GM18951 (cell line): ENCODE data around the gene RBFOX1.

ENCODE experiments used
- POLR2A ChIP-seq: IDR thresholded peaks from 4 replicates; pipeline ENCODE4 v1.6.1; 2011; ENCODE audit warnings: mild to moderate bottlenecking; ENCODE audit not compliant: insufficient read length, insufficient read depth; ENCODE audit errors: extremely low read depth
- in situ Hi-C: fragments of 300-500 bp; cut with MboI; formaldehyde crosslinking; loops from one replicate; pipeline ENCODE4 v1.12.0; 2022; ENCODE audit warnings: low sequenced_read_pairs, mixed read lengths, inconsistent platforms; ENCODE audit not compliant: unreplicated experiment

RBFOX1 gene

DNA sequence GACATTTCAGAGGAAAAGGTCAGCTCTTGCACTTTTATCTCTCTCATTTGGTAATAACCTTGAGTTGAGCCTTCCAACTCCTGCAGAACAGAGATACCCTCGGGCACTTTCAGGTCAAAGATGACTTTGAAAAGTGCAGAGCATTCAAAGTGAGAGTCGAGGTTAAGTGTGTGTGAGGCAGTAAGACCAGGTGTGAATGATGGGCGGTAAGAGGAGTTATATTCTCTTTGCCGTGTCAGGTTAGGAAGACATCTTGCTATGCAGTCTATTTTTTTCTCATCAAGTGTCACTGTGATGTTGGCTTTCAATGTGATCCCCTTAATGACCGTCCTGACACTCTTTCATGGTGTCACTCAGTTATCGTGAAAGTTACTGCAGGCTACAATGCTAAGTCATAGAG lies 248.5 kb downstream of the RBFOX1 start:
- no peak for TF ChIP-seq POLR2A
- in situ Hi-C loops, result no loop called here

DNA sequence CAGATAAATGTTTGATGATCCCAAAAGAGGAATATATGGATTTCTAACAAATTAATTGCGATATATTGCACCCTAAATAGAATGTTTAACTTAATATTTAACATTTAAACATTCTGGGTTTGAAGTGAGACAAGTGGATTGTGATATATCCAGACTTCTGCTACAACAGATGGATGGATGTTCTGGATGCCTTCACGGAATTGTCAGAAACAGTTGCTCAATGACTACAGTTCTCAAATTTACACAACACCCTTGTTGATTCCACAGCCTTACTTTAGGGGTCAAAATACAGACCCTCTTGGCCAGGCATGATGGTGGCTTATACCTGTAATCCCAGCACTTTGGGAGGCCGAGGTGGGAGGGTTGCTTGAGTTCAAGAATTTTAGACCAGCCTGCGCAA lies 250.8 kb downstream of the RBFOX1 start:
- in situ Hi-C loops, result no loop called here
- TF ChIP-seq POLR2A, result no peak

- TF ChIP-seq POLR2A, result no peak
- in situ Hi-C loops, result no loop called here
These were observed 251.9 kb downstream of the RBFOX1 start for GRCh38 chr16:7584561-7584960.

DNA sequence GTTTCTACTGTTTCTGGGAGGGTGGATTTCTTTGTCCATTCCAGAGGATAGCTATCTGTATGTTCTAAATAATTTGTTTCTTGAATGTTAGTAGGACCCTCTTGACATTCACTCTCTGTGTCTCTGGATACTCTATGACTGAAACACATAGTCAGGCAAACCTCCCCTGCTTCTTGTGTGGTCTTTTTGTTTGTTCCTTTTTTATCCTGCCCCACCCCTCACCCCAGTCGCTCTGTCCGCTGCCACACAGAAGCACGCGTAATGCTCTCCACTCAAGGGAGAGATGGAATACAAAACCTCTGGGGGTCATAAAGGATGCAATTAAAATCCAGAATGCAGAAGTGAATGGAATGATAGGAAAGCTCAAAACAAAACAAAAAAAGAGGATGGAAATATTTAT lies 253.1 kb downstream of the RBFOX1 start:
- in situ Hi-C loops, result no loop called here
- no peak for TF ChIP-seq POLR2A

DNA sequence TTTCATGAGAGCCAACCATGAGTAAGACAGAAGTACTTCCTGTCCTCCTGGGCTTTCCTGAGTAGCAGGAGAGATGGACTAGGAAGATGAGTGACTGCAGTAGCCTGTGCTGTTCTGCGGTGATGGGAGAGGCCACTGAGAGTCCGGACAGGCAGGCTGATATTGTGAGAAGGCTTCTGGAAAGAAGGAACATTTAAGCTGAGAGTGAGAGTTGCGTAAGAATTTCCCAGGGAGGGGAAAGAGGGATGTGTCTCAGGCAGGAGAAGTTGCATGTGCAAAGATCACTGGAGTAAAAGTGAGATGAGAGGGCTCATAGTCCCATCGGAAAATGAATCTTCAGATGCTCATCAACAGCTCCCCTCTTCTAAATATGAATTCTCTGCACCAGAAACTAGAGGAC lies 258.3 kb downstream of the RBFOX1 start:
- TF ChIP-seq POLR2A, result no peak
- in situ Hi-C loops, result no loop called here

DNA sequence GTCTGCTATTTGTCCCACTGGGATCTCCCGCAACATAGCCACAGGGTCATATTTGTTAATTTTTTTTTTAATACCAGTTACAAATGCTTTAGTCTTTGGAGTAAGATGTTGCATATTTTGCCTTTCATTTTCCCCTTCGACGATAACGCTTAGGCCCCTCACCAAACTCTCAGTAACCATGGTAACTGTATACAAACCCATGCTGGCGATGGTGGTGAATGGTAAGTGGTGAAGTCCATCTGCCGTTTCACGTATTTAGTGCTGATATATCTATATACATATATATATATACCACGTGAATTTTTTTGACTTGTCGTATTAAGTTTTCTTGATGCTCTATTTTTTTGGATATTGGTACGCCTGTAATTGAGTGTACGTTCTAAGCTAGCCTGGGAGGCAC lies 263.7 kb downstream of the RBFOX1 start:
- in situ Hi-C loops, result no loop called here
- no peak for TF ChIP-seq POLR2A

- in situ Hi-C loops, result no loop called here
These were observed 265.0 kb downstream of the RBFOX1 start for GRCh38 chr16:7597677-7598076.

DNA sequence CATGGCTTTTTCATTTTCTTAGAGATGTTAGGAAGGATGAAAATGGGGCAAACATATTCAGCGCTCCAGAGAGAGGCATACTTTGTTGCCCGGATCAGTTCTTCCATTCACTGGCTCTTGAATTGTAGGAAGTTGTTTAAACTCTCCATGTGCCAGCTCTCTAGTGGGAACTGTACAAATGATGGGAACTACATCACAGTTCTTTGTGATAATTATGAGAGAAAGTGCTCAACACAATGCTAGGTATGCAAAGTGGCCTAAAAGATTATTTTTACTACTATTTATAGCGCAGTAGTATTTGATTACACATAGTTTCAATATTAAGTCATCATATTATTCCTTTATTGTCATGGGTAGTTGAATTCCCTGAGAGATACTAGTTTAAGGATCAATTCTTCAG lies 268.5 kb downstream of the RBFOX1 start:
- in situ Hi-C loops, result no loop called here
- no peak for TF ChIP-seq POLR2A

More at GRCh38 chr16:7597677-7598076, 265.0 kb downstream of the RBFOX1 start:
- no peak for TF ChIP-seq POLR2A

DNA sequence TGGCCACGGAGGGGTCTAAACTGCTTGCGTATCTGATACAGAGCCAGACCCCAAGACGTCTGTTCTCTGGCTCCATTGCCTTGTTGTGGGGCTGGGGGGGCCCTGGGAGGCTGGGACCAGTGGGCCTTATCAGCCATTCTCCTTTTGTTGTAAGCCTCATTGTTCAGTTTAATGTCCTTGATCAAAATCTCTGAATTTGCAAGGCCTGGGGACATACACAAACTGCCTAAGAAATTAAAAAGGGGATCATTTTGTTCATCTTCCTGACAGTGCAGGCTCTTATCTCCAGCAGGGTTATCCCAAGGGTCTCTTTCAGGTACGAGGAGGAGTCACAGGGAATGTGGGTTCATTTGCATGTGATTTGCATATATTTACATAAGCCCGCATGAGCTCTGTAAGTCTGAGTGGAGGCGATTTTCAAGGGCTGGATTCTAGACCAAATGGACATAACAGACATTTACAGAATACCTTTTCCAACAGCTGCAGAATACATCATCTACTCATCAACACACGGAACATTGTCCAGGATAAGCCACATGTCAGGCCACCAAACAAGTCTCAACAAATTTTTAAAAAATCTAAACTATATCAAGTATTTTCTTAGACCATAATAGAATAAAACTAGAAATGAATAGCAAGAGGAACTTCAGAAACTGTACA lies 269.8 kb downstream of the RBFOX1 start:
- TF ChIP-seq POLR2A, result no peak
- in situ Hi-C loops, result no loop called here

- in situ Hi-C loops, result no loop called here
- TF ChIP-seq POLR2A, result no peak
These were observed 273.2 kb downstream of the RBFOX1 start for GRCh38 chr16:7605812-7606211.

- in situ Hi-C loops, result no loop called here
- no peak for TF ChIP-seq POLR2A
These were observed 280.0 kb downstream of the RBFOX1 start for GRCh38 chr16:7612671-7613070.

- in situ Hi-C loops, result no loop called here
- TF ChIP-seq POLR2A, result no peak
These were observed 280.9 kb downstream of the RBFOX1 start for GRCh38 chr16:7613518-7613917.

GRCh38 chr16:7614021-7614795 lies 281.6 kb downstream of the RBFOX1 start:
- no peak for TF ChIP-seq POLR2A
- in situ Hi-C loops, result no loop called here

GRCh38 chr16:7615565-7615964 lies 282.9 kb downstream of the RBFOX1 start:
- in situ Hi-C loops, result no loop called here
- TF ChIP-seq POLR2A, result no peak

GRCh38 chr16:7624871-7625766 lies 292.5 kb downstream of the RBFOX1 start:
- in situ Hi-C loops, result no loop called here
- no peak for TF ChIP-seq POLR2A
